ENCODE results near the gene NCK1.

DNA sequence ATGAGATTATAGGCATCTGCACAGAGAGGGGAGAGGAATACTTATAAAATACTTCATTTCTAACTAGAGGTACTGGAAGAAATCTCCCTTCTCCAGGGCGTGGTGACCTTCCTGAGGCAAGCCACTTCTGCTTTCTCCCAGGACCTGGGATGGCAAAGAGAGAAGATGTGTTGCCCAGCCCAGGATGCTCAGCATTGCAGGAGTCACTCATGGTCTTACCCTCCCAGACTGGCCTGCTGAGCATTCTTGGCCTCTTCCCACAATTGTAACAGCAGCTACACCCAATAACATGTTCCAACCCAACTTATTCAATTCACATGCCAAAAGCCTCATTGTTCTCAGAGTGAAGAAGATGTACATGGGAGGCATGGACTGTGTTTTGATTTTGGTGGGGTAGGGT lies 133.6 kb downstream of the NCK1 start:
- no peak for TF ChIP-seq CTCF (IDR thresholded peaks at IDR 0.05; ENCODE audit: low read depth, low read length, poor library complexity, severe bottlenecking)
- TF ChIP-seq EZH2phosphoT487 (IDR thresholded peaks at IDR 0.05; ENCODE audit: borderline replicate concordance, low read length): no peak
